ENCODE data around the gene TRIML1.

Gene TRIML1

GRCh38 chr4:188110741-188111471 lies 28.3 kb upstream of the TRIML1 start:
- no peak overlapping the region for H3K4me3 ChIP-seq (ENCODE audit: low read depth, low read length)
- TF ChIP-seq CTCF (IDR thresholded peaks at IDR 0.05; ENCODE audit: low read depth, low read length) = no peak

- no peak overlapping the region for H3K4me3 ChIP-seq (ENCODE audit: low read depth, low read length)
- no peak for TF ChIP-seq CTCF (IDR thresholded peaks at IDR 0.05; ENCODE audit: low read depth, low read length)
Observed at GRCh38 chr4:188111955-188112354, 27.3 kb upstream of the TRIML1 start.

- TF ChIP-seq CTCF (IDR thresholded peaks at IDR 0.05; ENCODE audit: low read depth, low read length) = no peak
- H3K4me3 ChIP-seq (ENCODE audit: low read depth, low read length) = no peak overlapping the region
Observed at GRCh38 chr4:188113156-188113555, 26.1 kb upstream of the TRIML1 start.

GRCh38 chr4:188117631-188118324 lies 21.5 kb upstream of the TRIML1 start:
- H3K4me3 ChIP-seq (ENCODE audit: low read depth, low read length) = no peak overlapping the region
- TF ChIP-seq CTCF (IDR thresholded peaks at IDR 0.05; ENCODE audit: low read depth, low read length) = no peak

GRCh38 chr4:188121530-188121929 lies 17.7 kb upstream of the TRIML1 start:
- TF ChIP-seq CTCF (IDR thresholded peaks at IDR 0.05; ENCODE audit: low read depth, low read length) = no peak
- H3K4me3 ChIP-seq (ENCODE audit: low read depth, low read length) = no peak overlapping the region

GRCh38 chr4:188127214-188127874 lies 11.9 kb upstream of the TRIML1 start:
- H3K4me3 ChIP-seq (ENCODE audit: low read depth, low read length) = no peak overlapping the region
- no peak for TF ChIP-seq CTCF (IDR thresholded peaks at IDR 0.05; ENCODE audit: low read depth, low read length)

GRCh38 chr4:188130355-188130754 lies 8.9 kb upstream of the TRIML1 start:
- no peak for TF ChIP-seq CTCF (IDR thresholded peaks at IDR 0.05; ENCODE audit: low read depth, low read length)
- no peak overlapping the region for H3K4me3 ChIP-seq (ENCODE audit: low read depth, low read length)

Data from WI38 (cell line).